Esophagus squamous epithelium (tissue), 4 donors: ENCODE data around the gene UBE2Q1.

Experiments
- POLR2A ChIP-seq, 4 donors: fragments of 450-650 bp; IDR thresholded peaks; one replicate each; pipeline ENCODE4 v1.6.1; 2017; ENCODE audit warnings: antibody characterized with exemption in 4 of 4, mild to moderate bottlenecking in 4 of 4, moderate library complexity in 3 of 4
- TF ChIP-seq, protein P1 (sequence below), 6 experiments: fragments of 450-650 bp in 4 of 6; fragments of 200-600 bp in 2 of 6; sonication (generic) in 2 of 6; IDR thresholded peaks; one replicate each; pipeline ENCODE4 v1.5.1; 2016 to 2019; ENCODE audit warnings: antibody characterized with exemption in 6 of 6, mild to moderate bottlenecking in 4 of 6, moderate library complexity in 4 of 6

DNA sequence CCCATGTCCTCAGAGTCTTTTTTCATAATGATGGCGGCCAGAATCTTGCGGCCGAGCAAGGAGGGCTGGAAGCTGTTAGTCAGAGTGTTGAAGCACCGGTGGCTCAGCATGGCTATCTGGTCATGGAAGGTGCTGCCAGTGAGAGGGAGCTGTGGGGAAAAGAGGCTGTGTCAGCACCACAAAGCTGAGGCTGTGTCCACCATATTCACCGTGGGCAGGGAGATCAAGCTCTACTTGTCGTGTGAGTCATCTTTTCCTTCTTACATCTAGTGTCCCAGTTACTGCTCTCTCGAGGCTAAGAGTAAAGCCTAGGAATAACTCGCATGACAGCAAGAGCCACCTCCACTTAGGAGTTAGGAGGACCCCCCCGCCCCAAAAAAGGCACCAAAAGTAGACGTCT, 31.3 kb upstream of the UBE2Q1 start:
- TF ChIP-seq, protein P1, sequence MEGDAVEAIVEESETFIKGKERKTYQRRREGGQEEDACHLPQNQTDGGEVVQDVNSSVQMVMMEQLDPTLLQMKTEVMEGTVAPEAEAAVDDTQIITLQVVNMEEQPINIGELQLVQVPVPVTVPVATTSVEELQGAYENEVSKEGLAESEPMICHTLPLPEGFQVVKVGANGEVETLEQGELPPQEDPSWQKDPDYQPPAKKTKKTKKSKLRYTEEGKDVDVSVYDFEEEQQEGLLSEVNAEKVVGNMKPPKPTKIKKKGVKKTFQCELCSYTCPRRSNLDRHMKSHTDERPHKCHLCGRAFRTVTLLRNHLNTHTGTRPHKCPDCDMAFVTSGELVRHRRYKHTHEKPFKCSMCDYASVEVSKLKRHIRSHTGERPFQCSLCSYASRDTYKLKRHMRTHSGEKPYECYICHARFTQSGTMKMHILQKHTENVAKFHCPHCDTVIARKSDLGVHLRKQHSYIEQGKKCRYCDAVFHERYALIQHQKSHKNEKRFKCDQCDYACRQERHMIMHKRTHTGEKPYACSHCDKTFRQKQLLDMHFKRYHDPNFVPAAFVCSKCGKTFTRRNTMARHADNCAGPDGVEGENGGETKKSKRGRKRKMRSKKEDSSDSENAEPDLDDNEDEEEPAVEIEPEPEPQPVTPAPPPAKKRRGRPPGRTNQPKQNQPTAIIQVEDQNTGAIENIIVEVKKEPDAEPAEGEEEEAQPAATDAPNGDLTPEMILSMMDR (IDR thresholded peaks at IDR 0.05), result no peak
- TF ChIP-seq POLR2A (IDR thresholded peaks at IDR 0.05), result no peak
